ENCODE results near the gene VASH1. TPM values are rescaled to one million over a fixed set of nuclear protein-coding genes. Genes with fewer than 3 reads are reported as not detected.

The VASH1 gene
- total and polyA plus RNA-seq, 2 experiments from 2014 or later = 0.78 to 2.8 TPM

- Mint-ChIP-seq H3K4me3 (no peak overlapping the region), H3K27ac (no peak overlapping the region), H3K36me3 (ENCODE audit: low read depth) (peaks cover 19% of the 10 kb centered on the region; the same call in 2 of the 3 replicates), H3K27me3 (ENCODE audit: insufficient read depth, low read depth, poor library complexity) (peaks cover 18% of the 10 kb centered on the region), H3K9me3 (no peaks in the 10 kb centered on the region), H3K4me1 (peaks cover 27% of the 10 kb centered on the region)
- Histone ChIP-seq H2AFZ (no peak overlapping the region), H3K4me3 (no peak overlapping the region), H3K4me2 (no peak overlapping the region), H3K4me1 (ENCODE audit: insufficient read depth) (no peaks in the 10 kb centered on the region), H3K27ac (ENCODE audit: low read depth) (no peak overlapping the region), H3K27me3 (ENCODE audit: insufficient read depth) (no peaks in the 10 kb centered on the region), H4K20me1 (replicated peaks; ENCODE audit: insufficient read depth) (0 out of 2 replicates have a peak, but pooled peaks cover 3% of the 10 kb centered on the region), H3K79me2 (replicated peaks; ENCODE audit: insufficient read depth) (no peaks in the 10 kb centered on the region), H3F3A (replicated peaks; ENCODE audit: low read depth) (no peaks in the 10 kb centered on the region), H3K36me3 (ENCODE audit: insufficient read depth) (peaks cover 3% of the 10 kb centered on the region; the same call in 1 of the 2 replicates), H3K9me2 (ENCODE audit: insufficient read depth) (no peaks in the 10 kb centered on the region)
- DNase-seq (ENCODE audit: low spot score) (no peak), ATAC-seq (no peak)
- no peak for TF ChIP-seq NANOG (IDR thresholded peaks at IDR 0.05; ENCODE audit: borderline replicate concordance)
Measured at GRCh38 chr14:76778546-76779215, 17.4 kb downstream of the VASH1 start.

- H3K27ac Mint-ChIP-seq = no peak overlapping the region
- Histone ChIP-seq H3K27ac (ENCODE audit: low read depth) (no peak overlapping the region), H3K79me2 (replicated peaks; ENCODE audit: insufficient read depth) (no peaks in the 10 kb centered on the region), H3K36me3 (ENCODE audit: insufficient read depth) (peaks cover 4% of the 10 kb centered on the region; the same call in 1 of the 2 replicates), H4K20me1 (replicated peaks; ENCODE audit: insufficient read depth) (0 out of 2 replicates have a peak, but pooled peaks cover 3% of the 10 kb centered on the region), H3K4me1 (ENCODE audit: insufficient read depth) (no peaks in the 10 kb centered on the region), H3F3A (replicated peaks; ENCODE audit: low read depth) (no peaks in the 10 kb centered on the region), H3K4me3 (no peak overlapping the region), H2AFZ (no peak overlapping the region), H3K27me3 (ENCODE audit: insufficient read depth) (no peaks in the 10 kb centered on the region), H3K4me2 (no peak overlapping the region), H3K9me2 (ENCODE audit: insufficient read depth) (no peaks in the 10 kb centered on the region)
- TF ChIP-seq CTCF (conservative IDR thresholded peaks at IDR 0.05; ENCODE audit: low read depth in 2 of 2) = no peak
- H3K27me3 Mint-ChIP-seq (ENCODE audit: insufficient read depth, low read depth, poor library complexity) = peaks cover 15% of the 10 kb centered on the region
- H3K4me3 Mint-ChIP-seq = no peak overlapping the region
- no peaks in the 10 kb centered on the region for H3K9me3 Mint-ChIP-seq
- no peak for DNase-seq (ENCODE audit: low spot score)
- peaks cover 24% of the 10 kb centered on the region for H3K4me1 Mint-ChIP-seq
- H3K36me3 Mint-ChIP-seq (ENCODE audit: low read depth) = peaks cover 19% of the 10 kb centered on the region; the same call in 2 of the 3 replicates
- ATAC-seq = no peak
Measured at GRCh38 chr14:76779221-76780057, 18.2 kb downstream of the VASH1 start.

- Histone ChIP-seq H3K4me2 (no peak overlapping the region), H2AFZ (no peak overlapping the region), H3K4me1 (ENCODE audit: insufficient read depth) (no peaks in the 10 kb centered on the region), H3K9me2 (ENCODE audit: insufficient read depth) (no peaks in the 10 kb centered on the region), H3K4me3 (no peak overlapping the region), H3K27me3 (ENCODE audit: insufficient read depth) (no peaks in the 10 kb centered on the region), H3K27ac (ENCODE audit: low read depth) (no peak overlapping the region), H4K20me1 (replicated peaks; ENCODE audit: insufficient read depth) (0 out of 2 replicates have a peak, but pooled peaks cover 3% of the 10 kb centered on the region), H3K36me3 (ENCODE audit: insufficient read depth) (peaks cover 4% of the 10 kb centered on the region; the same call in 1 of the 2 replicates), H3F3A (replicated peaks; ENCODE audit: low read depth) (no peaks in the 10 kb centered on the region), H3K79me2 (replicated peaks; ENCODE audit: insufficient read depth) (no peaks in the 10 kb centered on the region)
- Mint-ChIP-seq H3K4me1 (peaks cover 26% of the 10 kb centered on the region), H3K4me3 (no peak overlapping the region), H3K9me3 (no peaks in the 10 kb centered on the region), H3K27me3 (ENCODE audit: insufficient read depth, low read depth, poor library complexity) (peaks cover 15% of the 10 kb centered on the region), H3K27ac (no peak overlapping the region), H3K36me3 (ENCODE audit: low read depth) (peaks cover 21% of the 10 kb centered on the region; the same call in 2 of the 3 replicates)
- DNase-seq (ENCODE audit: low spot score) (no peak), ATAC-seq (no peak)
- TF ChIP-seq EZH2phosphoT487 (IDR thresholded peaks at IDR 0.05; ENCODE audit: unreplicated experiment) (no peak), ZNF462 (CRISPR knock-in tag; IDR thresholded peaks at IDR 0.05) (no peak), JUNB (IDR thresholded peaks at IDR 0.05; ENCODE audit: unreplicated experiment) (no peak), STAT1 (IDR thresholded peaks at IDR 0.05; ENCODE audit: unreplicated experiment) (no peak), CREB1 (CRISPR knock-in tag; IDR thresholded peaks at IDR 0.05; ENCODE audit: low read depth) (no peak)
Measured at GRCh38 chr14:76780058-76780345, 18.7 kb downstream of the VASH1 start.
